ENCODE results near the gene WIF1.

Gene WIF1

DNA sequence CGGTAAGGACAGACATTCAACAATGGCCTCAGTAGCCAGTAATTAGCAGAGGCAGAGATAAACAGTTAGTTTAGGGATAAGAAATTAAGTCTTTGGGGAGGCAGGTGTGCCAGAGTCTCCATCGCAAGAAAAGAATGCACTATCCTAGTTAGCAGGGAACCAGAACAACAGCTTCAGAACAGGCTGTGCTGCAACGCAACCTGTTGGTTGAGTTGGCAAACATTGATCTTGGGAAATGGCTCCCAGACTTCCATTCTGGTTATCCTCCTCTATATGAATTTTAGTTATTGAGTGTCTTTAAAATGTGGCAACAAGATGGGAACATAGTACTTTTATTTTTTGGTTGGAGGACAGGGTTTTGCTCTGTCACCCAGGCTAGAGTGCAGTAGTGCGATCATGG is 36.0 kb upstream of the WIF1 start:
- Histone ChIP-seq H3K14ac (ENCODE audit: low read length) (no peak overlapping the region), H3K4me3 (ENCODE audit: low read length in 2 of 2) (no peak overlapping the region)

DNA sequence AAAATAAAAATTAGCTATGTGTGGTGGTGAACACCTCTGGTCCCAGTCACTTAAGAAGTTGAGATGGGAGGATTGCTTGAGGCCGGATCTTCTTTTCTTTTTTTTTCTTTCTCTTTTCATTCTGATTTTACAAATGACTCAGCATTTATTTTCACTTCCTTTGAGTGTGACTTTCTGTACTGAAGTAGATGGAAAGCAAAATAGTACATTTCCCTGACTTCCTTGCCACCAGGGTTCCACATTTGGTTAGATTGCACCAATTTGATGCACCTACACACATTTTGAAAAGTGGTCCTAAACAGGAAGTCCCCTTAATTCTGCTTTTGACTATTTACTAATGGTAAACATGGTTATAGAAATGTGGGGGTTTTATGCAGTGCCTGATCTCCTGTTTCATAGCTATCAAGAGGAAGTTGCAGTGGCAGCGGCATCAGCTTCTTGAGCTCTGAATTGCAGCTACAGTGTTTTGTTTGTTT is 35.3 kb upstream of the WIF1 start:
- H2BK12ac ChIP-seq (ENCODE audit: low read length): no peak overlapping the region
- H2AFZ ChIP-seq (ENCODE audit: low read length): peak overlapping the region; percentile 41
- WGBS, 2 donors (ENCODE audit: extremely low coverage in 2 of 2, insufficient read length in 2 of 2, insufficient replicate concordance in 1 of 2): no CpG with 5 or more reads among the region's 2 CpGs
- H2BK15ac ChIP-seq (ENCODE audit: low read length): no peak overlapping the region
- no peak overlapping the region for H3K4ac ChIP-seq (ENCODE audit: low read length)
- no peak overlapping the region for H4K91ac ChIP-seq (ENCODE audit: low read depth, low read length, poor library complexity)
- no peak overlapping the region for H3K4me2 ChIP-seq (ENCODE audit: insufficient read depth, low read length, poor library complexity, severe bottlenecking)
- H3K4me1 ChIP-seq (ENCODE audit: control insufficient read depth in 2 of 2, insufficient read depth in 1 of 2, low read depth in 1 of 2, low read length in 2 of 2): no peaks in the 10 kb centered on the region
- no peak overlapping the region for H2BK5ac ChIP-seq (ENCODE audit: low read length)
- no peak overlapping the region for H3K14ac ChIP-seq (ENCODE audit: low read length)
- no peak overlapping the region for H3K18ac ChIP-seq (ENCODE audit: low read length)
- no peaks in the 10 kb centered on the region for H3K79me1 ChIP-seq (ENCODE audit: low read depth, low read length)
- H3K9ac ChIP-seq (ENCODE audit: low read depth, low read length, poor library complexity): no peak overlapping the region
- H3K36me3 ChIP-seq (replicated peaks in 1 of 2; ENCODE audit: control insufficient read depth in 2 of 2, insufficient read depth in 2 of 2, low read length in 2 of 2): no peaks in the 10 kb centered on the region
- no peak overlapping the region for H3K27ac ChIP-seq (replicated peaks; ENCODE audit: low read length)
- peaks cover 0 to 35% (median 0%) of the 10 kb centered on the region in 3 experiments for H3K27me3 ChIP-seq (ENCODE audit: control insufficient read depth in 3 of 3, insufficient read depth in 3 of 3, low read depth in 1 of 3, low read length in 3 of 3)
- H4K8ac ChIP-seq (ENCODE audit: low read depth, low read length): no peak overlapping the region
- H2BK120ac ChIP-seq (ENCODE audit: low read depth, low read length): no peak overlapping the region
- no peak overlapping the region for H3K23ac ChIP-seq (ENCODE audit: low read depth, low read length, poor library complexity)
- H2AK5ac ChIP-seq (ENCODE audit: low read depth, low read length): no peak overlapping the region
- no peak for DNase-seq (ENCODE audit: low spot score)
- no peaks in the 10 kb centered on the region for H3K9me3 ChIP-seq (replicated peaks in 1 of 2; ENCODE audit: control insufficient read depth in 2 of 2, insufficient read depth in 1 of 2, low read depth in 1 of 2, low read length in 2 of 2)
- no peak overlapping the region for H3K4me3 ChIP-seq (ENCODE audit: low read length in 2 of 2)

More for the DNA sequence above, 36.0 kb upstream of the WIF1 start:
- no peak overlapping the region for H2BK12ac ChIP-seq (ENCODE audit: low read length)
- H3K36me3 ChIP-seq (replicated peaks in 1 of 2; ENCODE audit: control insufficient read depth in 2 of 2, insufficient read depth in 2 of 2, low read length in 2 of 2): no peaks in the 10 kb centered on the region
- H2BK5ac ChIP-seq (ENCODE audit: low read length): no peak overlapping the region
- H3K9me3 ChIP-seq (replicated peaks in 1 of 2; ENCODE audit: control insufficient read depth in 2 of 2, insufficient read depth in 1 of 2, low read depth in 1 of 2, low read length in 2 of 2): no peaks in the 10 kb centered on the region
- no CpG with 5 or more reads among the region's 4 CpGs for WGBS, 2 donors (ENCODE audit: extremely low coverage in 2 of 2, insufficient read length in 2 of 2, insufficient replicate concordance in 1 of 2)
- H4K91ac ChIP-seq (ENCODE audit: low read depth, low read length, poor library complexity): no peak overlapping the region
- no peak overlapping the region for H3K4ac ChIP-seq (ENCODE audit: low read length)
- H3K4me1 ChIP-seq (ENCODE audit: control insufficient read depth in 2 of 2, insufficient read depth in 1 of 2, low read depth in 1 of 2, low read length in 2 of 2): peaks cover 2% of the 10 kb centered on the region in 2 donors
- no peak overlapping the region for H3K27ac ChIP-seq (replicated peaks; ENCODE audit: low read length)
- no peak overlapping the region for H2BK15ac ChIP-seq (ENCODE audit: low read length)
- DNase-seq (ENCODE audit: low spot score): no peak
- H3K9ac ChIP-seq (ENCODE audit: low read depth, low read length, poor library complexity): no peak overlapping the region
- no peak overlapping the region for H3K23ac ChIP-seq (ENCODE audit: low read depth, low read length, poor library complexity)
- no peak overlapping the region for H2AK5ac ChIP-seq (ENCODE audit: low read depth, low read length)
- H3K27me3 ChIP-seq (ENCODE audit: control insufficient read depth in 3 of 3, insufficient read depth in 3 of 3, low read depth in 1 of 3, low read length in 3 of 3): peaks cover 0 to 41% (median 0%) of the 10 kb centered on the region in 3 experiments
- no peak overlapping the region for H2BK120ac ChIP-seq (ENCODE audit: low read depth, low read length)
- H2AFZ ChIP-seq (ENCODE audit: low read length): no peak overlapping the region
- H3K79me1 ChIP-seq (ENCODE audit: low read depth, low read length): no peaks in the 10 kb centered on the region
- no peak overlapping the region for H4K8ac ChIP-seq (ENCODE audit: low read depth, low read length)
- no peak overlapping the region for H3K4me2 ChIP-seq (ENCODE audit: insufficient read depth, low read length, poor library complexity, severe bottlenecking)
- H3K18ac ChIP-seq (ENCODE audit: low read length): no peak overlapping the region

DNA sequence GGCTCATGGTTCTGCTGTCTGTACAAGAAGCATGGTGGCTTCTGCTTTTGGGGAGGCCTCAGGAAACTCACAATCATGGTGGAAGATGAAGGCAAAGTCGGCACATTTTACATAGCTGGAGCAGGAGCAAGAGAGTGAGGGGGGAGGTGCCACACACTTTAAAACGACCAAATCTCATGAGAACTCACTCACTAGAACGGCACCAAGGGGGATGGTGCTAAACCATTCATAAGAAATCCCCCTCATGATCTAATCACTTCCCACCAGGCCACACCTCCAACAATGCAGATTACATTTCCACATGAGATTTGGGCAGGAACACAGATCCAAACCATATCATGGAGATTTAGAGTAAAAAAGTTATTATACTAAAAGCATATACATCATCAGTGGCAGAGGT is 34.7 kb upstream of the WIF1 start:
- H4K91ac ChIP-seq (ENCODE audit: low read depth, low read length, poor library complexity): no peak overlapping the region
- H3K4me2 ChIP-seq (ENCODE audit: insufficient read depth, low read length, poor library complexity, severe bottlenecking): no peak overlapping the region
- H3K4me1 ChIP-seq (ENCODE audit: control insufficient read depth in 2 of 2, insufficient read depth in 1 of 2, low read depth in 1 of 2, low read length in 2 of 2): no peaks in the 10 kb centered on the region
- H2AK5ac ChIP-seq (ENCODE audit: low read depth, low read length): no peak overlapping the region
- no peak overlapping the region for H2BK5ac ChIP-seq (ENCODE audit: low read length)
- peaks cover 0 to 31% (median 0%) of the 10 kb centered on the region in 3 experiments for H3K27me3 ChIP-seq (ENCODE audit: control insufficient read depth in 3 of 3, insufficient read depth in 3 of 3, low read depth in 1 of 3, low read length in 3 of 3)
- no peak overlapping the region for H3K27ac ChIP-seq (replicated peaks; ENCODE audit: low read length)
- no peak overlapping the region for H3K9ac ChIP-seq (ENCODE audit: low read depth, low read length, poor library complexity)
- no peak overlapping the region for H4K8ac ChIP-seq (ENCODE audit: low read depth, low read length)
- no peaks in the 10 kb centered on the region for H3K36me3 ChIP-seq (replicated peaks in 1 of 2; ENCODE audit: control insufficient read depth in 2 of 2, insufficient read depth in 2 of 2, low read length in 2 of 2)
- no CpG with 5 or more reads among the region's 3 CpGs for WGBS, 2 donors (ENCODE audit: extremely low coverage in 2 of 2, insufficient read length in 2 of 2, insufficient replicate concordance in 1 of 2)
- H3K9me3 ChIP-seq (replicated peaks in 1 of 2; ENCODE audit: control insufficient read depth in 2 of 2, insufficient read depth in 1 of 2, low read depth in 1 of 2, low read length in 2 of 2): no peaks in the 10 kb centered on the region
- no peak for DNase-seq (ENCODE audit: low spot score)
- H3K4me3 ChIP-seq (ENCODE audit: low read length in 2 of 2): no peak overlapping the region
- H2BK120ac ChIP-seq (ENCODE audit: low read depth, low read length): no peak overlapping the region
- H2AFZ ChIP-seq (ENCODE audit: low read length): no peak overlapping the region
- H3K14ac ChIP-seq (ENCODE audit: low read length): no peak overlapping the region
- H3K18ac ChIP-seq (ENCODE audit: low read length): no peak overlapping the region
- no peak overlapping the region for H2BK12ac ChIP-seq (ENCODE audit: low read length)
- no peaks in the 10 kb centered on the region for H3K79me1 ChIP-seq (ENCODE audit: low read depth, low read length)
- H3K23ac ChIP-seq (ENCODE audit: low read depth, low read length, poor library complexity): no peak overlapping the region
- no peak overlapping the region for H2BK15ac ChIP-seq (ENCODE audit: low read length)
- H3K4ac ChIP-seq (ENCODE audit: low read length): no peak overlapping the region

DNA sequence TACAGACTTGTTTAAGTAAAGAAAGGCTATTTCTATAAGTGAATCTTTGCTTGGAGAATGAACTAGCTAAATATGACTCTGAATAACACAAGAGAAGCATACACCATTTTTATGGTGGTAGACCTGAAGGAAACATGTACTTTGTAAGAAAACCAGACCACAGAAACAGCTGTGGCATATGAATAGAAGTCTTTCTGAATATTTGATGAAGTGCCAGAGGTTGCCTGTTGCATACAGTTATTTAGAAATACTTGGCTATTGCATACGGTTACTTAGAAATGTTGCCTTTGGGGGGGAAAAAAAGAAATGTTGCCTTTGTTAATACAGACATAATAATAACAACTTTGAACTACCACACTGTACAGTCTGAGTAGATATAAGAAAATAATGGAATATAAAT is 31.5 kb upstream of the WIF1 start:
- no peak overlapping the region for H3K4me2 ChIP-seq (ENCODE audit: insufficient read depth, low read length, poor library complexity, severe bottlenecking)
- no peaks in the 10 kb centered on the region for H3K79me1 ChIP-seq (ENCODE audit: low read depth, low read length)
- no peak for DNase-seq (ENCODE audit: low spot score)
- no peak overlapping the region for H3K4me3 ChIP-seq (ENCODE audit: low read length in 2 of 2)
- H2BK120ac ChIP-seq (ENCODE audit: low read depth, low read length): no peak overlapping the region
- no peak overlapping the region for H3K14ac ChIP-seq (ENCODE audit: low read length)
- no peaks in the 10 kb centered on the region for H3K36me3 ChIP-seq (replicated peaks in 1 of 2; ENCODE audit: control insufficient read depth in 2 of 2, insufficient read depth in 2 of 2, low read length in 2 of 2)
- no peaks in the 10 kb centered on the region for H3K4me1 ChIP-seq (ENCODE audit: control insufficient read depth in 2 of 2, insufficient read depth in 1 of 2, low read depth in 1 of 2, low read length in 2 of 2)
- no peak overlapping the region for H3K4ac ChIP-seq (ENCODE audit: low read length)
- H3K23ac ChIP-seq (ENCODE audit: low read depth, low read length, poor library complexity): no peak overlapping the region
- no peak overlapping the region for H2AK5ac ChIP-seq (ENCODE audit: low read depth, low read length)
- no peaks in the 10 kb centered on the region for H3K9me3 ChIP-seq (replicated peaks in 1 of 2; ENCODE audit: control insufficient read depth in 2 of 2, insufficient read depth in 1 of 2, low read depth in 1 of 2, low read length in 2 of 2)
- no peak overlapping the region for H4K8ac ChIP-seq (ENCODE audit: low read depth, low read length)
- H2BK15ac ChIP-seq (ENCODE audit: low read length): no peak overlapping the region
- H2BK5ac ChIP-seq (ENCODE audit: low read length): no peak overlapping the region
- no peak overlapping the region for H3K27ac ChIP-seq (replicated peaks; ENCODE audit: low read length)
- H2BK12ac ChIP-seq (ENCODE audit: low read length): no peak overlapping the region
- H2AFZ ChIP-seq (ENCODE audit: low read length): no peak overlapping the region
- WGBS, 2 donors (ENCODE audit: extremely low coverage in 2 of 2, insufficient read length in 2 of 2, insufficient replicate concordance in 1 of 2): no CpG with 5 or more reads among the region's 1 CpG
- H3K18ac ChIP-seq (ENCODE audit: low read length): no peak overlapping the region
- H3K9ac ChIP-seq (ENCODE audit: low read depth, low read length, poor library complexity): no peak overlapping the region
- peaks cover 0 to 17% (median 0%) of the 10 kb centered on the region in 3 experiments for H3K27me3 ChIP-seq (ENCODE audit: control insufficient read depth in 3 of 3, insufficient read depth in 3 of 3, low read depth in 1 of 3, low read length in 3 of 3)
- no peak overlapping the region for H4K91ac ChIP-seq (ENCODE audit: low read depth, low read length, poor library complexity)

Data from neuronal stem cell (in vitro differentiated cells).